Osteoblast (primary cell): ENCODE measurements around the gene GALNT10. TPM values are rescaled to one million over a fixed set of nuclear protein-coding genes. Genes with fewer than 3 reads are reported as not detected.

ENCODE experiments used
- DNase-seq: peaks from one replicate; pipeline ENCODE4 v3.0.0; 2011; ENCODE audit warnings: low spot score, mixed read lengths; ENCODE audit not compliant: insufficient read length; ENCODE audit errors: missing footprints
- H2AFZ ChIP-seq: 2 replicates; pipeline ENCODE4 v1.6.0; 2011; ENCODE audit warnings: mild to moderate bottlenecking, low read length
- H3K27ac ChIP-seq: 2 replicates; pipeline ENCODE4 v1.5.1; 2011; ENCODE audit warnings: mild to moderate bottlenecking, low read depth, low read length, moderate library complexity
- H3K27me3 ChIP-seq: 2 replicates; pipeline ENCODE4 v1.6.0; 2012; ENCODE audit warnings: mild to moderate bottlenecking, control low read depth, inconsistent platforms, low read length, moderate library complexity; ENCODE audit not compliant: insufficient read depth
- H3K36me3 ChIP-seq: 2 replicates; pipeline ENCODE4 v1.5.1; 2011; ENCODE audit warnings: mild to moderate bottlenecking, low read length, control low read depth, moderate library complexity; ENCODE audit not compliant: insufficient read depth
- H3K4me1 ChIP-seq: 2 replicates; pipeline ENCODE4 v1.5.1; 2011; ENCODE audit warnings: mild to moderate bottlenecking, low read length, control low read depth, moderate library complexity; ENCODE audit not compliant: insufficient read depth
- H3K4me2 ChIP-seq: 2 replicates; pipeline ENCODE4 v1.6.0; 2011; ENCODE audit warnings: mild to moderate bottlenecking, low read length; ENCODE audit not compliant: insufficient read depth
- H3K4me3 ChIP-seq: fragments of 200-600 bp; sonication (generic); 3 replicates; pipeline ENCODE4 v1.5.1; 2012; ENCODE audit warnings: mild to moderate bottlenecking, low read length, inconsistent platforms; ENCODE audit not compliant: insufficient read depth
- H3K79me2 ChIP-seq: 2 replicates; pipeline ENCODE4 v1.6.0; 2012; ENCODE audit warnings: mild to moderate bottlenecking, low read length, control low read depth, inconsistent platforms; ENCODE audit not compliant: insufficient read depth
- H3K9me3 ChIP-seq: 2 replicates; pipeline ENCODE4 v1.5.1; 2011; ENCODE audit warnings: low read depth, low read length, control low read depth
- H4K20me1 ChIP-seq: 2 replicates; pipeline ENCODE4 v1.6.0; 2012; ENCODE audit warnings: mild to moderate bottlenecking, low read length, control low read depth; ENCODE audit not compliant: insufficient read depth
- total RNA-seq: library from RNA; depleted of rRNA; stranded (reverse); fragments of >200 nt; gene quantifications from 2 replicates; pipeline ENCODE4 v1.2.3, GENCODE V29; 2012
- TF ChIP-seq, protein P1 (sequence below): IDR thresholded peaks from 2 replicates; pipeline ENCODE4 v1.5.1; 2011; ENCODE audit warnings: mild to moderate bottlenecking, low read depth, low read length, moderate library complexity; ENCODE audit errors: extremely low read depth

Gene GALNT10
- total RNA-seq, 1 donor, result 62.2 TPM

DNA sequence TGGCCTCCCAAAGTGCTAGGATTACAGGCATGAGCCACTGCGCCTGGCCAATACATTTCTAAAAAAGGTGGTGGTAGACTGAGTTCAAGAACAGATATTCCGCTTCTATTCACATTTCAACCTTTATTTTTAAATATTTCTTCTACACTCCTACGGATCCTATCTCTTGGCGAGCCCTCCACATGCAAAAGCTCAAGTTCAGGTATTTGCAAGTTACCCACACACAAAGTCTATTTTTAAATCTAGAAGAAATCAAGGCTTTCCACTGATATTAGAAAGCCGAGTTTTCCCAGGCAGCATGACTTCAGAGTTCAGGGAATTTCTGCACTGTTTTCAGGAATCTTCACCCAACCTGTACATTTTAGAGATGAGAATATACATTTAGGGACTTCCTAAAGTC is 153.9 kb downstream of the GALNT10 start:
- DNase-seq, result no peak
- Histone ChIP-seq H3K27me3 (no peaks in the 10 kb centered on the region), H4K20me1 (no peaks in the 10 kb centered on the region), H3K4me2 (no peak overlapping the region), H3K4me1 (no peaks in the 10 kb centered on the region), H3K4me3 (no peak overlapping the region), H3K36me3 (no peaks in the 10 kb centered on the region), H3K9me3 (no peaks in the 10 kb centered on the region), H3K79me2 (no peaks in the 10 kb centered on the region), H3K27ac (no peak overlapping the region), H2AFZ (no peak overlapping the region)
- TF ChIP-seq, protein P1, sequence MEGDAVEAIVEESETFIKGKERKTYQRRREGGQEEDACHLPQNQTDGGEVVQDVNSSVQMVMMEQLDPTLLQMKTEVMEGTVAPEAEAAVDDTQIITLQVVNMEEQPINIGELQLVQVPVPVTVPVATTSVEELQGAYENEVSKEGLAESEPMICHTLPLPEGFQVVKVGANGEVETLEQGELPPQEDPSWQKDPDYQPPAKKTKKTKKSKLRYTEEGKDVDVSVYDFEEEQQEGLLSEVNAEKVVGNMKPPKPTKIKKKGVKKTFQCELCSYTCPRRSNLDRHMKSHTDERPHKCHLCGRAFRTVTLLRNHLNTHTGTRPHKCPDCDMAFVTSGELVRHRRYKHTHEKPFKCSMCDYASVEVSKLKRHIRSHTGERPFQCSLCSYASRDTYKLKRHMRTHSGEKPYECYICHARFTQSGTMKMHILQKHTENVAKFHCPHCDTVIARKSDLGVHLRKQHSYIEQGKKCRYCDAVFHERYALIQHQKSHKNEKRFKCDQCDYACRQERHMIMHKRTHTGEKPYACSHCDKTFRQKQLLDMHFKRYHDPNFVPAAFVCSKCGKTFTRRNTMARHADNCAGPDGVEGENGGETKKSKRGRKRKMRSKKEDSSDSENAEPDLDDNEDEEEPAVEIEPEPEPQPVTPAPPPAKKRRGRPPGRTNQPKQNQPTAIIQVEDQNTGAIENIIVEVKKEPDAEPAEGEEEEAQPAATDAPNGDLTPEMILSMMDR, result no peak

DNA sequence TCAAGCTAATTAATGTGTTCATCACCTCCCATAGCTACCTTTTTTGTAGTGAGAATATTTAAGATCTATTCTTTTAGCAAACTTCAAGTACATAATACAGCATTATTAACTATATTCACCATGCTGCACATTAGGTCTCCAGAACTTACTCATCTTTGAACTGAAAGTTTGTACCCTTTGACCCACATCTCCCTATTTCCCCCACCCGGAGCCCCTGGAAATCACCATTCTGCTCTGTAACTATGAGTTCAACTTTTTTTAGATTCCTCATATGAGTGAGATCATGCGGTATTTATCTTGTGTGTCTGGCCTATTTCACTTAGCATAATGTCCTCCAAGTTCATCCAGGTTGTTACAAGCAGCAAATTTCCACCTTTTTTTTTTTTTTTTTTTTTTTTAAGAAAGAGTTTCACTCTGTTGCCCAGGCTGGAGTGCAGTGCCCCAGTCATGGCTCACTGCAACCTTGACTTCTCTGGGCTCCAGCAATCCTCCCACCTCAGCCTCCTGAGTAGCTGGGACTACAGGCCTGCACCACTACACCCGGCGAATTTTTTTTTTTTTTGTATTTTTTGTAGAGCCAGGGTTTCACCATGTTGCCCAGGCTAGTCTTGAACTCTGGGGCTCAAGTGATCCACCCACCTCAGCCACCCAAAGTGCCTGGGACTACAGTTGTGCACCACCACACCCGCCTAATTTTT is 154.9 kb downstream of the GALNT10 start:
- Histone ChIP-seq H3K36me3 (no peaks in the 10 kb centered on the region), H3K4me3 (no peak overlapping the region), H3K27me3 (no peaks in the 10 kb centered on the region), H3K9me3 (no peaks in the 10 kb centered on the region), H4K20me1 (no peaks in the 10 kb centered on the region), H2AFZ (no peak overlapping the region), H3K27ac (no peak overlapping the region), H3K4me1 (no peaks in the 10 kb centered on the region), H3K4me2 (no peak overlapping the region), H3K79me2 (no peaks in the 10 kb centered on the region)
- TF ChIP-seq, protein P1, result no peak
- DNase-seq, result no peak

DNA sequence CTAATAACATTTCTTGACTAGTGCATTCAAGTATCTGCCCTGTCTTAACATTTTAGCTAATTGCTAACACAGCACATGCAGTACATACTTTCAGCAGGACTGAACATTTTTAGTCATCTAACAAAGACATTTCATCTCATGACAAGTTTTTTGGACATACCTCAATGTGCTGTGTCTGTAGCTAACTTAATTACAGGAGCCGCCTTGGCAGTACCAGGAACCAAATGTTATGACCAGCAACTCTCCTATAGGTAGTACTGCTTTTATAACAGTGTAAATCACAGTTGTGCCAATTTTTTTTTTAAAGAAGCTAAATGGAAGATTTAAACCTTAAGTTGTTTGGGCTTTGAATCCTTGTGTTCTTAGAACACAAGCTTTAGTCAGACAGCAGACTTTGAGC is 155.9 kb downstream of the GALNT10 start:
- no peak for DNase-seq
- Histone ChIP-seq H3K4me3 (no peak overlapping the region), H3K27me3 (no peaks in the 10 kb centered on the region), H3K4me1 (no peaks in the 10 kb centered on the region), H3K79me2 (no peaks in the 10 kb centered on the region), H3K4me2 (no peak overlapping the region), H3K27ac (no peak overlapping the region), H3K9me3 (no peaks in the 10 kb centered on the region), H4K20me1 (no peaks in the 10 kb centered on the region), H2AFZ (no peak overlapping the region), H3K36me3 (no peaks in the 10 kb centered on the region)
- TF ChIP-seq, protein P1, result no peak

DNA sequence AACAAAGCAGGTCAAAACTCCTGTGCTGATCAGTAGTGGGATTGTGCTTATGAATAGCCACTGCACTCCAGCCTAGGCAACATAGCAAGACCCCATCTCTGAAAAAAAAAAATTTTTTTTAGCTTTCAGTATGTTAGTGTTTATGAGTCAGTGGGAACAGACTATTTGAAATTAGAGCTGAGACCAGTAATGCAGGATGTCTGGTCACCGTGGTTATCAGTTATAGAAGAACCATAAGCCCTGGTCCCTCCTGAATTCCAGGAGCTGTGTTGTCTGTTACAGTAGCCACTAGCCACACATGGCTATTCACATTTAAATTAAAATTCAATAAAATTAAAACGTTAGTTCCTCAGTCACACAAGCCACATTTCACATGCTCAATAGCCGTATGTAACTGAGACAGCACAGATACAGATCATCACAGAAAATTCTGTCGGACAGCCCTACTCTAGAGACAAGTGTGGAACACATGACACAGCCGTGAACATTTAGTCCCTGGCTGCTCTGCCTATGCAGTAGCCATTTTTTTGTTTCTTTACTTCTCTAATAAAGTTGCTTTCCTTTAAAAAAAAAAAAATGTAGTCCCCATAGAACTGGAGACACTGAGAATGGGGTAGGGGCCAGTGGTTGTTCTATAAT is 159.2 kb downstream of the GALNT10 start:
- no peak overlapping the region for H3K27ac ChIP-seq
- no peak overlapping the region for H3K4me3 ChIP-seq
- TF ChIP-seq, protein P1, result no peak
- no peaks in the 10 kb centered on the region for H4K20me1 ChIP-seq
- H3K4me2 ChIP-seq, result no peak overlapping the region
- H3K27me3 ChIP-seq, result no peaks in the 10 kb centered on the region
- no peaks in the 10 kb centered on the region for H3K4me1 ChIP-seq
- no peak overlapping the region for H2AFZ ChIP-seq
- DNase-seq, result no peak
- no peaks in the 10 kb centered on the region for H3K79me2 ChIP-seq
- no peaks in the 10 kb centered on the region for H3K9me3 ChIP-seq
- no peaks in the 10 kb centered on the region for H3K36me3 ChIP-seq
